ENCODE measurements around the gene NBDY. TPM values are rescaled to one million over a fixed set of nuclear protein-coding genes. Genes with fewer than 3 reads are reported as not detected.

Gene NBDY
- total and polyA plus RNA-seq, 4 donors = 0.84 to 10.4 (median 5.2) TPM

GRCh38 chrX:56811599-56811998, 82.6 kb downstream of the NBDY start:
- H3K27me3 ChIP-seq (ENCODE audit: control insufficient read depth in 4 of 4, insufficient read depth in 4 of 4, low read length in 3 of 4) = peaks cover 0 to 2% (median 0%) of the 10 kb centered on the region in 4 donors
- H3K36me3 ChIP-seq (ENCODE audit: control insufficient read depth in 4 of 4, insufficient read depth in 3 of 4, low read depth in 1 of 4, low read length in 3 of 4) = no peaks in the 10 kb centered on the region
- no peak overlapping the region for H3K27ac ChIP-seq (ENCODE audit: low read depth in 1 of 2, low read length in 2 of 2)
- peaks cover 0 to 5% (median 0%) of the 10 kb centered on the region in 4 donors for H3K4me1 ChIP-seq (ENCODE audit: control insufficient read depth in 4 of 4, insufficient read depth in 4 of 4, low read length in 3 of 4)
- TF ChIP-seq TAF1 (conservative IDR thresholded peaks at IDR 0.05) (no peak), HNF4G (IDR thresholded peaks at IDR 0.05) (no peak), HNF4A (conservative IDR thresholded peaks at IDR 0.05) (no peak), SP1 (IDR thresholded peaks at IDR 0.05) (no peak), FOXA2 (IDR thresholded peaks at IDR 0.05) (no peak), REST (IDR thresholded peaks at IDR 0.05) (no peak), RAD21 (IDR thresholded peaks at IDR 0.05) (no peak), EGR1 (IDR thresholded peaks at IDR 0.05; ENCODE audit: low read depth in 2 of 2) (no peak), ATF3 (IDR thresholded peaks at IDR 0.05) (no peak), GABPA (IDR thresholded peaks at IDR 0.05 in 1 of 2, conservative IDR thresholded peaks at IDR 0.05 in 1 of 2) (no peak), FOXA1 (IDR thresholded peaks at IDR 0.05) (no peak), ZBTB33 (IDR thresholded peaks at IDR 0.05) (no peak), RXRA (IDR thresholded peaks at IDR 0.05) (no peak), JUND (IDR thresholded peaks at IDR 0.05) (no peak), NR2F2 (IDR thresholded peaks at IDR 0.05) (no peak), CTCF (IDR thresholded peaks at IDR 0.05; ENCODE audit: low read depth, low read length, missing input control) (no peak), YY1 (IDR thresholded peaks at IDR 0.05) (no peak), MAX (IDR thresholded peaks at IDR 0.05) (no peak)
- H3K9me3 ChIP-seq (ENCODE audit: control insufficient read depth in 4 of 4, low read length in 3 of 4) = no peaks in the 10 kb centered on the region
- WGBS = 95% methylated on average over 5 of the region's 5 CpGs
- H3K9ac ChIP-seq (ENCODE audit: low read depth in 1 of 2, low read length in 2 of 2) = no peak overlapping the region
- DNase-seq (ENCODE audit: low spot score) = no peak
- no peak overlapping the region for H3K4me3 ChIP-seq (ENCODE audit: low read depth in 1 of 3, low read length in 3 of 3)
